SU-DHL-6 (cell line): Measurements from ENCODE around the gene PLA2G4F.

Experiments used
- H2AFZ ChIP-seq: fragments of 200-600 bp; sonication (generic); 2 replicates; pipeline ENCODE4 v1.6.1; 2014; ENCODE audit warnings: low read depth, mild to moderate bottlenecking, moderate library complexity, mixed read lengths, antibody characterized with exemption, low read length; ENCODE audit not compliant: severe bottlenecking
- H3F3A ChIP-seq: fragments of 200-600 bp; shearing (Covaris generic); 2 replicates; pipeline ENCODE4 v1.6.0; 2016; ENCODE audit warnings: antibody characterized with exemption, mild to moderate bottlenecking; ENCODE audit not compliant: insufficient read depth
- H3K27ac ChIP-seq: fragments of 200-600 bp; sonication (generic); 2 replicates; pipeline ENCODE4 v1.5.1; 2016; ENCODE audit warnings: low read depth, mild to moderate bottlenecking, low read length, moderate library complexity, mixed read lengths
- H3K27me3 ChIP-seq: fragments of 200-600 bp; sonication (generic), shearing (Covaris generic); 2 replicates; pipeline ENCODE4 v1.6.0; 2014; ENCODE audit warnings: mild to moderate bottlenecking, low read length
- H3K36me3 ChIP-seq: fragments of 200-600 bp; sonication (generic); 2 replicates; pipeline ENCODE4 v1.6.1; 2014; ENCODE audit warnings: mild to moderate bottlenecking, low read length, mixed read lengths
- H3K4me2 ChIP-seq: fragments of 300-600, 200-600 bp; shearing (Covaris generic), sonication (generic); 2 replicates; pipeline ENCODE4 v1.6.0; 2014; ENCODE audit warnings: low read length, low read depth, mild to moderate bottlenecking; ENCODE audit not compliant: poor library complexity, severe bottlenecking
- H3K4me3 ChIP-seq: fragments of 200-600 bp; sonication (generic); 2 replicates; pipeline ENCODE4 v1.5.1; 2014; ENCODE audit warnings: antibody characterized with exemption, low read length, mild to moderate bottlenecking, mixed read lengths; ENCODE audit not compliant: insufficient read depth, poor library complexity, severe bottlenecking
- H3K79me2 ChIP-seq: fragments of 200-600 bp; sonication (generic); 2 replicates; pipeline ENCODE4 v1.6.1; 2014; ENCODE audit warnings: mild to moderate bottlenecking, low read length, moderate library complexity; ENCODE audit not compliant: insufficient read depth
- H3K9ac ChIP-seq: fragments of 200-600 bp; sonication (generic); 2 replicates; pipeline ENCODE4 v1.7.0; 2014; ENCODE audit warnings: mild to moderate bottlenecking, low read length
- H3K9me2 ChIP-seq: fragments of 200-600 bp; sonication (generic); replicated peaks from 2 replicates; pipeline ENCODE4 v1.6.1; 2014; ENCODE audit warnings: low read length; ENCODE audit not compliant: insufficient read depth
- H3K9me3 ChIP-seq: fragments of 200-600 bp; sonication (generic); 2 replicates; pipeline ENCODE4 v1.6.1; 2014; ENCODE audit warnings: low read length, mixed read lengths; ENCODE audit not compliant: insufficient read depth
- H4K20me1 ChIP-seq: fragments of 200-600 bp; sonication (generic); 2 replicates; pipeline ENCODE4 v1.6.1; 2014; ENCODE audit warnings: low read depth, mild to moderate bottlenecking, antibody characterized with exemption, low read length, moderate library complexity, mixed read lengths
- EZH2phosphoT487 ChIP-seq: fragments of 200-600 bp; sonication (generic), shearing (Covaris generic); conservative IDR thresholded peaks from 2 replicates; pipeline ENCODE4 v1.6.1; 2018; ENCODE audit warnings: mild to moderate bottlenecking, antibody characterized with exemption, low read length, moderate library complexity, mixed read lengths
- TF ChIP-seq, protein P1 (sequence below): fragments of 200-600 bp; sonication (generic); IDR thresholded peaks from one replicate; pipeline ENCODE4 v1.5.1; 2017; ENCODE audit warnings: antibody characterized with exemption, mild to moderate bottlenecking, low read length, moderate library complexity; ENCODE audit not compliant: insufficient read depth, poor library complexity, severe bottlenecking

PLA2G4F gene

GRCh38 chr15:42138968-42139386 lies 17.5 kb downstream of the PLA2G4F start:
- H3K27ac ChIP-seq = no peak overlapping the region
- no peaks in the 10 kb centered on the region for H3K9me2 ChIP-seq
- H3F3A ChIP-seq = no peaks in the 10 kb centered on the region
- TF ChIP-seq, protein P1, sequence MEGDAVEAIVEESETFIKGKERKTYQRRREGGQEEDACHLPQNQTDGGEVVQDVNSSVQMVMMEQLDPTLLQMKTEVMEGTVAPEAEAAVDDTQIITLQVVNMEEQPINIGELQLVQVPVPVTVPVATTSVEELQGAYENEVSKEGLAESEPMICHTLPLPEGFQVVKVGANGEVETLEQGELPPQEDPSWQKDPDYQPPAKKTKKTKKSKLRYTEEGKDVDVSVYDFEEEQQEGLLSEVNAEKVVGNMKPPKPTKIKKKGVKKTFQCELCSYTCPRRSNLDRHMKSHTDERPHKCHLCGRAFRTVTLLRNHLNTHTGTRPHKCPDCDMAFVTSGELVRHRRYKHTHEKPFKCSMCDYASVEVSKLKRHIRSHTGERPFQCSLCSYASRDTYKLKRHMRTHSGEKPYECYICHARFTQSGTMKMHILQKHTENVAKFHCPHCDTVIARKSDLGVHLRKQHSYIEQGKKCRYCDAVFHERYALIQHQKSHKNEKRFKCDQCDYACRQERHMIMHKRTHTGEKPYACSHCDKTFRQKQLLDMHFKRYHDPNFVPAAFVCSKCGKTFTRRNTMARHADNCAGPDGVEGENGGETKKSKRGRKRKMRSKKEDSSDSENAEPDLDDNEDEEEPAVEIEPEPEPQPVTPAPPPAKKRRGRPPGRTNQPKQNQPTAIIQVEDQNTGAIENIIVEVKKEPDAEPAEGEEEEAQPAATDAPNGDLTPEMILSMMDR = no peak
- TF ChIP-seq EZH2phosphoT487 = no peak
- no peaks in the 10 kb centered on the region for H3K27me3 ChIP-seq
- H3K9me3 ChIP-seq = no peaks in the 10 kb centered on the region
- no peak overlapping the region for H3K4me2 ChIP-seq
- H3K36me3 ChIP-seq = no peaks in the 10 kb centered on the region
- no peaks in the 10 kb centered on the region for H3K79me2 ChIP-seq
- H2AFZ ChIP-seq = no peak overlapping the region
- H3K4me3 ChIP-seq = no peak overlapping the region
- H3K9ac ChIP-seq = no peak overlapping the region
- H4K20me1 ChIP-seq = no peaks in the 10 kb centered on the region

DNA sequence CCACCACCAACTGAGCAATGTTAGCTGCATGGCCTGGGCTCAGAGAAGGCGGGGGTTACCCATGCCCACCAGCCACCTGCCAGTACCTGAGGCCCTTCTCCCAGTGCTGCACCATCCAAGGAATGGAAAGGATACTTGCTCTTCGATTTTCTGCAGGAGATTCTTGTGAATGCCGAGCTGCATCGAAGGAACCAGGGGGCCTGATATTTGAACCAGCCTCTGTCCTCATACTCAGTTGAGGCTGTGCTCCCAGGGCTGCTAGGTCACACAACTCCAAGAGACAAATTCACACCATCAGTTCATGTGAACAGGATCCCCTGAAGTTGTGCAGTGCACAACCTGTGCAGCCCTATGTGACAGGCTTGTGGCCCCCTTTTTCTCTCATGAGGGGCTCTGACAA lies 18.0 kb downstream of the PLA2G4F start:
- Histone ChIP-seq H3F3A (no peaks in the 10 kb centered on the region), H3K9me3 (no peaks in the 10 kb centered on the region), H3K4me3 (no peak overlapping the region), H3K27ac (no peak overlapping the region), H4K20me1 (no peaks in the 10 kb centered on the region), H3K27me3 (no peaks in the 10 kb centered on the region), H3K36me3 (no peaks in the 10 kb centered on the region), H3K4me2 (no peak overlapping the region), H3K9ac (no peak overlapping the region), H3K79me2 (no peaks in the 10 kb centered on the region), H3K9me2 (no peaks in the 10 kb centered on the region), H2AFZ (no peak overlapping the region)
- TF ChIP-seq, protein P1 = no peak
- TF ChIP-seq EZH2phosphoT487 = no peak

DNA sequence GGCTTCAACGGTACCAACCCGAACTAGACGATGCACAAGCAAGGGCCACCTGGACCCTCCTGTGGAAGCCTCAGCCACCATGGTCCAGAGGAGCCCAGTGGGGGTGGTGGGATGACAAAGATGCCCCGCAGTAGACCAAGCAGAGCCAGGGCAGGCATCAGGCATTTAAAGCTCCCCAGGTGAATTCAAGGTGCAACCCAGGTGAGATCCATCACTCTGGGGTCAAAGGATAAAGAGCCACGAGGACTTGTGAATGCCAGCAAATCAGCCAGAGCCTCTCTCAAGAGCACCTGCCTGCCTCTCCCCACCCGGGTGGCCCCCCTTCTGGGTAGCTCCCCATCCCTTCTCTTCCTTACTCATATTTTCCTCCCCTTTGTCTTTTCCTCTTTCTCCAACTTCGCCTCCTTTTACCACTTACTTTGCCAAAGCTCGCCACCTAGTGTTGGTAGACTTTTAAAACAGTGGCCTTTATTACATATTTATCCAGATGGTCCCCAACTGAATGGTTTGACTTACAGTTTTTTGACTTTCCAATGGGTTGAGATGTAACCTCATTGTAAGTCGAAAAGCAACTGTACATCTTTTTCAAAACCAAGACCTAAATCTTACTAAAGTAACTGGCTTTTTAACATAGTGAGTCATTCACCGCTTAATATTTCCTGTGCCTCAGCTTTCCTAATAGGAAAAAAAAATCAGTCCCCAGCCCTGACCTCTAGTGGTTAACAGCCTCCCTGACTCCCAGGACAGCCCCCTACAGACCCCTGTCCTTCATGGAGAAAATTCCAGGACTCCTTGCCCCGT lies 18.8 kb downstream of the PLA2G4F start:
- Histone ChIP-seq H3K9me2 (no peaks in the 10 kb centered on the region), H3K4me2 (no peak overlapping the region), H3K9me3 (no peaks in the 10 kb centered on the region), H3K27ac (no peak overlapping the region), H3K4me3 (no peak overlapping the region), H3F3A (no peaks in the 10 kb centered on the region), H3K79me2 (no peaks in the 10 kb centered on the region), H3K27me3 (no peaks in the 10 kb centered on the region), H3K36me3 (no peaks in the 10 kb centered on the region), H3K9ac (no peak overlapping the region), H4K20me1 (no peaks in the 10 kb centered on the region), H2AFZ (no peak overlapping the region)
- TF ChIP-seq EZH2phosphoT487 = no peak
- TF ChIP-seq, protein P1 = peak; percentile 65
